Measurements from ENCODE around the gene RHBDD1.
"Not testable (repeated sequence)": the region's sequence is repeated elsewhere in the genome, so short reads cannot be mapped to it uniquely, and the experiment has no call there.

The RHBDD1 gene

GRCh38 chr2:226799976-226800940 lies 35.6 kb upstream of the RHBDD1 start:
- DNase-seq, result peak; percentile 56

- peak; percentile 96 for DNase-seq
Measured at GRCh38 chr2:226800941-226801784, 34.7 kb upstream of the RHBDD1 start.

- no peak for DNase-seq
Measured at GRCh38 chr2:226802573-226802972, 33.3 kb upstream of the RHBDD1 start.

GRCh38 chr2:226803410-226803809 lies 32.4 kb upstream of the RHBDD1 start:
- DNase-seq, result no peak

- no peak for DNase-seq
Measured at GRCh38 chr2:226813148-226813701, 22.6 kb upstream of the RHBDD1 start.

GRCh38 chr2:226818930-226819329 lies 16.9 kb upstream of the RHBDD1 start:
- DNase-seq, result no peak

- DNase-seq, result no peak
Measured at GRCh38 chr2:226825056-226825455, 10.8 kb upstream of the RHBDD1 start.

GRCh38 chr2:226828191-226828590 lies 7.7 kb upstream of the RHBDD1 start:
- no peak for DNase-seq

- DNase-seq, result no peak
Measured at GRCh38 chr2:226829721-226830631, 5.9 kb upstream of the RHBDD1 start.

GRCh38 chr2:226831266-226831665 lies 4.6 kb upstream of the RHBDD1 start:
- DNase-seq, result no peak

- DNase-seq, result no peak
Measured at GRCh38 chr2:226832061-226832460, 3.8 kb upstream of the RHBDD1 start.

GRCh38 chr2:226834880-226835279 lies 974 bp upstream of the RHBDD1 start:
- DNase-seq, result not testable (repeated sequence)

GRCh38 chr2:226835420-226835795 lies 446 bp upstream of the RHBDD1 start:
- DNase-seq, result peak; percentile 73

- no peak for DNase-seq
Measured at GRCh38 chr2:226836548-226836885, 663 bp downstream of the RHBDD1 start.

- DNase-seq, result no peak
Measured at GRCh38 chr2:226837334-226837733, 1.5 kb downstream of the RHBDD1 start.

- DNase-seq, result no peak
Measured at GRCh38 chr2:226837787-226838603, 2.1 kb downstream of the RHBDD1 start.

GRCh38 chr2:226838722-226839121 lies 2.9 kb downstream of the RHBDD1 start:
- no peak for DNase-seq

- no peak for DNase-seq
Measured at GRCh38 chr2:226839161-226839560, 3.3 kb downstream of the RHBDD1 start.

- no peak for DNase-seq
Measured at GRCh38 chr2:226839951-226840350, 4.1 kb downstream of the RHBDD1 start.

- DNase-seq, result not testable (repeated sequence)
Measured at GRCh38 chr2:226843001-226843400, 7.1 kb downstream of the RHBDD1 start.

GRCh38 chr2:226845386-226846116 lies 9.7 kb downstream of the RHBDD1 start:
- no peak for DNase-seq
